Measurements from ENCODE around the gene SSR3.

The SSR3 gene

GRCh38 chr3:156535162-156535627, 19.7 kb downstream of the SSR3 start:
- peak; percentile 95 for DNase-seq

- no peak for DNase-seq
Measured at GRCh38 chr3:156533205-156533604, 21.7 kb downstream of the SSR3 start.

DNA sequence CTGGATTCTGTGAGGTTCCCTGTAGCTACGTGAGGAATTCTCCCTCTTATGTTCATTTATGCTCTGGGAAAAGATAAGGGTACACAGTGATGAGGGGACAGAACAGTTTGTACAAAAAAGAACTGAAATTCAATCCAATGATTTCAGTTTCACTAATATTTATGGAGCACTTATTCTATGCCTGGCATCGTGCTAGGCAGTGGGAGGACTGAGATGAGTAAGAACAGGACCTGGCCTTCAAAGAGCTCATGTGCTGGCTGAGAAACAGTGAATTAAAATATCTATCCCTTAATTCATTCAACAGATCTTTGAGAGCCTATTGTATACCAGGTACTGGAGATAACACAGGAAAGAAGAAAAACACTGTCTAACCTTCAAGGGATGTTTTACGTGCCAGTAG, 22.2 kb downstream of the SSR3 start:
- no peak for DNase-seq

DNA sequence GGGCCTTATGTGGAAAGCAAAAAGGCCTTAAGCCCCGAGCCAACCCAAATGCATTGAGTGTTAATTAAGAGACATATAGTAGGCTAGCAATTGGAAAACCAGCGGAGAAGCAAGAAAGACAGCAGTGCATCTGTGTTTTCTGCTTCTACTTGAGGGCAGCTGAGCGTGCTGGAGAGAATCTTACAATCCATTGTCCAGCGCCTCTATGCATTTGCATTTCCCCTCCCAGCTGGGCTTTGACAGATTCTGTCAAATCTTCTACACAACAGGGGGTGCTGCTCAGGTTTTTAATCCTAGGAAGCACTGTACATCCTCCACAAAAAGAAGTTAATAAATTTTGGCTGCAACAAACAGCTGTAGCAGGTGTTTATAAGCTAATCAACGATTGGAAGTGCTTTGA, 23.9 kb downstream of the SSR3 start:
- DNase-seq: no peak

GRCh38 chr3:156527060-156527459, 27.9 kb downstream of the SSR3 start:
- DNase-seq: no peak

GRCh38 chr3:156525808-156526207, 29.1 kb downstream of the SSR3 start:
- DNase-seq: no peak

DNA sequence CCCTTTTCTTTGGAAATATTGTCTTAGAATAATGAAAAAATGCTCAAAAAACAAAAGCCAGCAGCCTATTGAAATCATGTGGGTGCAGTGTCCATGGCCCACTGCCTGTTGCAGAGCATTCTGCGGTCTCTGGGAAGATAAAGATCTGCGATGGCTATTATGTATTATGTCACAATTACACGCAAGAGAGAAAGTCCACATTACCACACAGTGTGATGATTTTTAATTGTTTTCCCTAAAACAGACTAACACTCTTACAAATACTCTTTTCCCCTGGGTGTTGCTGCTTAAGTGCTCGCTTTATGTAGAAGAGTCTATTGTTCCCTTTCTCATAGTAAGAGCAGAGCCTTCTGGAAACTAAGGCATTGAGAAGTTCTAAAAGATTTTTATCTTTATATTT, 32.2 kb downstream of the SSR3 start:
- DNase-seq: no peak

DNA sequence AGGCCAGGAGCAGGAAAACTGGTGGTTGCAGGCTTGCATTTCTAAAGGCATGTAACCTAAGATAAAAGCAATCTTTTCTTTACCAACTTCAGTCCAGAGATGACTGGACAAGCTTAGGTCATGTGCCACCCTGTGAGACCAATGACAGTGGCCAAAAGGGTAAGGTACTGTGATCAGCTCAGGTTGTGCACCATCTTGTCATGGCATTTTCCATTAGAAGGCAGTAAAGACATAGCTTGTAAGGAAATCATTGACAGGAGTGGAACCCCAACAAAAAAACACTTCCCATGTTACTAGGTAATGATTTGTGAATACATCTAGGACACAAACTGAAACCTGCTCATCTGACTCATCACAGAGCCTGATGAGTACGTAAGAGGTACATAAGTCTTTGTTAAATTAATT, 35.2 kb downstream of the SSR3 start:
- DNase-seq: no peak

GRCh38 chr3:156518726-156519125, 36.2 kb downstream of the SSR3 start:
- no peak for DNase-seq

GRCh38 chr3:156516961-156517360, 38.0 kb downstream of the SSR3 start:
- peak; percentile 36 for DNase-seq

DNA sequence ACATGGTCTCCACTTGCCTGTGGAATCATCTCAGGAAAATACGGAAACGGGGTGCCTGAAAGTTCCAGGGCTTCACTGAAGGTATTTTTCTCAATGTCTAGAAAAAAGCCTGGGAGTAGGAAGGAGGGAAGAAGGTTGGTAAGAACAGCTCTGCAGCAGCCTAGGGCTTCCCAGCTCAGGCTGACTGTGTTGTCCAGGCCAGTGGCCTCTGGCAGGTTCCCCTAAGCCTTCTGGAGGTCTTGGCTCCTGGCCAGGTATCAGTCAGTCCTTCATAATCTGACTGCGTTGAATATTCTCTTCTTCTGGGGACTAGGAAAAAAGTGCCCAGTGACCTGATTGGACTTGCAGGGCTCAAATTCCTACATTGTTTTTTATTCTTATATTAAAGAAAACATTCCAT, 38.6 kb downstream of the SSR3 start:
- DNase-seq: no peak

- DNase-seq: no peak
Measured at GRCh38 chr3:156513619-156514018, 41.3 kb downstream of the SSR3 start.

DNA sequence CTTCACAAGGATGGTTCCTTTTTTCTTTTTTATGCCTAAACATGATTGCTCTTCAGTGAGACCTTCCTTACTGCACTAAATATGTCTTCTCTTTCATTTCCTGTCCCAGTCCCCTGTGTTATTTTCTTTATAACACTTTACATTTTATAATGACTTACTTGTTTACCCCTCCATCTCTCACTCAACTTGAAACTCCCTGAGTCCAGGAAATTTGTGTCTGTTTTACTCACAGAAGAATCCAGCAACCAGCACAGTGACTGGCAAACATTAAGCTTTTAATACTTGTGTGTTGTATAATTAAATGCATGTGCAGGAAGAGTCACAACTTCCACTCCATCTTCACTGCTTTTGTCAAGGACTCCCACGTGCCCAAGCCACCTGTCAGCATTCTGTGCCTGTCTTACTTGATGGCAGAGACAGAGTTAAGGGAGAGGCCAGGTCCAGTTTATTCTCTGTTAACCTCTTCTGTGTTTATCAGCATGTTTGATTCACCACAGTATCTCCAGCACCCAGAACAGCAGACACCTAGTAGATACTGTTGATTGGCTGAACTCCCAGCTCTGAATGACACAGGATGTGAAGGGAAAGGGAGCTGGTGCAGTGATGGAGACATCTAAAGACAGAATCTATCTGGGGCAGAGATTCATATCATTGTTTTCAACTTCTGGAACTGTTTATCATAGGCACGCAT, 42.8 kb downstream of the SSR3 start:
- DNase-seq: no peak

- DNase-seq: peak; percentile 58
Measured at GRCh38 chr3:156509189-156510174, 45.4 kb downstream of the SSR3 start.

- DNase-seq: no peak
Measured at GRCh38 chr3:156507285-156507684, 47.6 kb downstream of the SSR3 start.

DNA sequence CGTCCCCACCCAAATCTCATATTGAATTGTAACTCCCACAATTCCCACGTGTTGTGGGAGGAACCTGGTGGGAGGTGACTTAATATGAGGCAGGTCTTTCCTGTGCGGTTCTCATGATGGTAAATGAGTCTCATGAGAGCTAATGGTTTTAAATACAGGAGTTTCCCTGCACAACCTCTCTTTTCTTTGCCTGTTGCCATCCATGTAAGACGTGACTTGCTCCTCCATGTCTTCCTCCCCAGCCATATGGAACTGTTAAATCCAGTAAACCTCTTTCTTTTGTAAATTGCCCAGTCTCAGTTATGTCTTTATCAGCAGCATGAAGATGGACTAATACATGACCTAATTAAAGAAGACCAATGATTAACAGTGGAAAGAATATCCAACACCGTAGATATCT, 56.6 kb downstream of the SSR3 start:
- no peak for DNase-seq

DNA sequence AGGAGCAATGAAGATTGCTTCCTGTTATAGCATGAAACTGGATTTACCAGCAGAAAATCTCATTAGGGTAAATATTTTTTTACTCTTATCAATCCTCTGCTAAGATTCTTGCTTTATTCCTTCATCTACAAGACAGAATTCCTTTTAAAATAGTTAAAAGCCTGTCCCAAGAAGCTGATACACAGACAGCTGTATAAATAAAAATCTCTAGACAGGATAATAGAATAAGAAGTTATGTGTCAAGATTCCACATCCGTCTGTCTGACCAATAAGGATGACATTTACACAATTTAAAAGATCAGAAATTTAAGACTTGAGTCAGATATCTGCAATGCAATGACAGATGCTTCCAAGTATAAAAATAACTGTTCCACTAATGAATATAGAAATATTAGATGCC, 57.6 kb downstream of the SSR3 start:
- no peak for DNase-seq

- no peak for DNase-seq
Measured at GRCh38 chr3:156495816-156496215, 59.1 kb downstream of the SSR3 start.

DNA sequence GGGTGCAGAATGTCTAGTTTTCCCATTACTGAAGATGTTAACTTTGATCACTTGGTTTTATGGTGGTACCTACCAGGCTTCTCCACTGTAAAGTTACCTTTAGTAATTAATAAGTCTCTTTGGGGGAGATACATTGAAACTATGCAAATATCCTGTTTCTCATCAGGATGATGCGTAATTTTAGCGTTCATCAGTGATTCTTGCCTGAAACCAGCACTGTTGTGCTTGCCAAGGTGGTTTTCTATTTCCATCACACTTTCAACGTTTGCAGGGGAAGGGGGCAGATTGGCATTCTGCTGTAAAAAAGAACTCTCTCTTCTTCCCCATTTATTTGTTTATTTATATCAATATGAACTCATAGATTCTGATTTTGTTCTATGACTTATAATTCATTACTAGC, 61.0 kb downstream of the SSR3 start:
- no peak for DNase-seq

- no peak for DNase-seq
Measured at GRCh38 chr3:156492801-156493261, 62.1 kb downstream of the SSR3 start.

DNA sequence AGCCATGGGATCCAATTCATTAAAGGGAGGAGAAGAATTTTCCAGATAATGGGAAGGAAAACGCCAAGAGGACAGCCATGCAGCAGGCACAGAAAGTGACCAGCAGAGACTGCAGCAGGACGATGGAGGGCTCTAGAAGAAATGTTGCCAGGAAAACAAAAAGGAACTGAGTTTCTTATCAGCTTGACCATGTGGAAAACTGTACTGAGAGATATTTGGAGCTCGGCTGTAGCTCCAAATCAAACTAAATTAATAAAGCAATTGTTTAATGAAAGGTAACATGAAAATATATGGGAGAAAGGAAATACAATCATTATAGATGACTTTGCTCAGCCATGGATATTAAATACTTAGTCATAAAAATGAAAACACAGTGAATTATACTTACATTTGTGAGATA, 63.7 kb downstream of the SSR3 start:
- DNase-seq: no peak

All from inflammatory macrophage treated with lipopolysaccharide for 4 hours (primary cell).